Activated gamma-delta T cell treated with Interleukin-2 at 50 U/mL for 16 hours (primary cell): ENCODE measurements around the gene RTN1.
A peak's percentile ranks its signal among the peaks of the same experiment; 100 is the strongest.

Experiments
- DNase-seq: peaks from one replicate; pipeline ENCODE4 v3.0.0-alpha.2; 2020

RTN1 gene, protein sequence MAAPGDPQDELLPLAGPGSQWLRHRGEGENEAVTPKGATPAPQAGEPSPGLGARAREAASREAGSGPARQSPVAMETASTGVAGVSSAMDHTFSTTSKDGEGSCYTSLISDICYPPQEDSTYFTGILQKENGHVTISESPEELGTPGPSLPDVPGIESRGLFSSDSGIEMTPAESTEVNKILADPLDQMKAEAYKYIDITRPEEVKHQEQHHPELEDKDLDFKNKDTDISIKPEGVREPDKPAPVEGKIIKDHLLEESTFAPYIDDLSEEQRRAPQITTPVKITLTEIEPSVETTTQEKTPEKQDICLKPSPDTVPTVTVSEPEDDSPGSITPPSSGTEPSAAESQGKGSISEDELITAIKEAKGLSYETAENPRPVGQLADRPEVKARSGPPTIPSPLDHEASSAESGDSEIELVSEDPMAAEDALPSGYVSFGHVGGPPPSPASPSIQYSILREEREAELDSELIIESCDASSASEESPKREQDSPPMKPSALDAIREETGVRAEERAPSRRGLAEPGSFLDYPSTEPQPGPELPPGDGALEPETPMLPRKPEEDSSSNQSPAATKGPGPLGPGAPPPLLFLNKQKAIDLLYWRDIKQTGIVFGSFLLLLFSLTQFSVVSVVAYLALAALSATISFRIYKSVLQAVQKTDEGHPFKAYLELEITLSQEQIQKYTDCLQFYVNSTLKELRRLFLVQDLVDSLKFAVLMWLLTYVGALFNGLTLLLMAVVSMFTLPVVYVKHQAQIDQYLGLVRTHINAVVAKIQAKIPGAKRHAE

DNA sequence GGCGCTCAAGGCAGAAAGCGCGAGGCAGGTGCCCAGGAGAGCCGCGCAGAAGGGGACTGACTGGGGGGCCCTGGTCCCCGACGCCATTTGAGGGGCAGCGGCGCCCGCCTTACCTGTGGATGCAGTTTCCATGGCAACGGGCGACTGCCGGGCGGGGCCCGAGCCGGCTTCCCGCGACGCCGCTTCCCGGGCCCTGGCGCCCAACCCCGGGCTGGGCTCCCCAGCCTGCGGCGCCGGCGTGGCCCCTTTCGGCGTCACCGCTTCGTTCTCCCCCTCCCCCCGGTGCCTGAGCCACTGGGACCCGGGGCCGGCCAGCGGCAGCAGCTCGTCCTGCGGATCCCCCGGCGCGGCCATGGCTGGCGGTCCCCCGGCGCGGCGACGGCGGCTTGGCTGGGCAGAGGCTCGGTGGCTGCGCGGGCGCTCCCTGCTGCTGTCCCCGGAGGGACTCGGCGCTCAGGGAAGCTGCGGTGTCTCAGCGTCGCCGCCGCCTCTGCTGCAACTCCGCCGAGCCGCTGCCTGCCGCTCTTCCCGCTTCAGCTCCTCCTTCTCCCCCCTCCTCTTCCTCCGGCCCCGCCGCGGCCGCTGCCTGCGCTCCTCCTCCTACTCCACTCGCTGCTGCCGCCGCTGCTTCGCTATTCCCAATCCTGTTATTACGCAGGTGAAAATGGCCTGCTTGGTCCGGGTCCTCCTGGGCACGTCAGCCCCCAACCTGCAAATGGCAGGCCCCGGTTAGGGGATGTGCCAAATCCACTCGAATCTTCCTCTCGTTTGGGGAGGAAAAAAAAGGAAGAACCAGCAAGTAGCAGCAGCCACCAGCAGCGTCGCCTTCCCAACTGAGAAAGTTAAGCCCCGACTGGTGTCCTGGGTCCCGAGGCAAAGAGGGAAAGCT is at the start of gene RTN1:
TSS of gene RTN1 (minus strand) at position 500 of the 889 bp plus-strand sequence. CDS start at position 354, 146 bp downstream.
- no peak for DNase-seq

DNA sequence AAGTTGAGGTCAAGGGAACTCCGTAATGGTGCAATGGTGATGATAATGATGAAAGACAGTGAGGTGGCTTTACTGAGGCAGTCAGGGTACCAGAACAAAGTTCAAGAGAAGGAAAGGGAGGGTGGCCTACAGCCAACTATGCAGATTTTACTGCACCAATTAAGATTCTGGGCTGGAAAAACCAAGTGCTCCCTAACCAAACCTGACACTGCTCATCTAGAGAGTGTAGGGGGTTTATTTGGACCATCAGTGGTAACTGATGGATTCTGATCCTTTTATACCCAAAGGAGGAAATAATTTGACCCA is 49.8 kb upstream of the RTN1 start:
- DNase-seq, result no peak

DNA sequence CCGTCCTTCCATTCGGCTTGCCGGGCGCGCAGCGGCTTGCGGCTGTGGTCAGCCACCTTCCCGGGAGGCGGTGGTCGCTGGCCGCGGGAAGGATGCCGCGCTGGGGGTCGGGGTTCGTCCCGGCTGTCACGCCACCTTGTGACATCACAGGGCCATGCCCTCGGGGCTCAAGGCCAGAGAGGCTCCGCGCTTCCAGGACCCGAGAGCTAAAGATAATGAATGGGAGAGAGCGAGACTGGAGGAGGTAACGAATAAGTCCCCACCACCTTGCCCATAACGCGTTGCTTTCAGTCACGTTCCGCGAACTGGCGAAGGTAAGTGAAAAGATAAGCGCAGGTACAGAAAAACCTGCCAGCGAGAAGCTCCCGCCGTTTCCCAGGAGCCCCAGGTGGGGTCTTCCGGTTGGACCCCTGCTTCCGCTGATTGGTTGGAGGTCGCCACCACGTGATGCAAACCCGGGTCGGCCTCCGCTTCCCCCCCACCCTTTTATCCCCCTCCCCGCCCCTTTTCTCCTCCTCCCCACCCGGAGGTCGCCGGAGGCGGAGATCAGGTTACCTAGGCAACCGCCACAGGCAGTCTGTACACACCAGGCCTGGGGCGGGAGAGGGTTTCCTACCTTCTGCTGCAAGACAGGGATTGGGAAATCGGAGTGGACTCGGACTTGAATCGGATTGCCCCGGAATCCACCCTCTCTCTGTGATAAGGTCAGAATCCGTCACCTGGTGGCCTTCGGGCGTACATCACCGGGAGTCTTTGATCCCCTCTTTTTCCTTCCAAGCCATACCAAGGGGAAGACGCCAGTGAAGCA is 49.2 kb upstream of the RTN1 start, which contains the start of gene LRRC9:
TSS of gene LRRC9 (plus strand) at position 575 of the 808 bp plus-strand sequence.
- peak; percentile 22 for DNase-seq

DNA sequence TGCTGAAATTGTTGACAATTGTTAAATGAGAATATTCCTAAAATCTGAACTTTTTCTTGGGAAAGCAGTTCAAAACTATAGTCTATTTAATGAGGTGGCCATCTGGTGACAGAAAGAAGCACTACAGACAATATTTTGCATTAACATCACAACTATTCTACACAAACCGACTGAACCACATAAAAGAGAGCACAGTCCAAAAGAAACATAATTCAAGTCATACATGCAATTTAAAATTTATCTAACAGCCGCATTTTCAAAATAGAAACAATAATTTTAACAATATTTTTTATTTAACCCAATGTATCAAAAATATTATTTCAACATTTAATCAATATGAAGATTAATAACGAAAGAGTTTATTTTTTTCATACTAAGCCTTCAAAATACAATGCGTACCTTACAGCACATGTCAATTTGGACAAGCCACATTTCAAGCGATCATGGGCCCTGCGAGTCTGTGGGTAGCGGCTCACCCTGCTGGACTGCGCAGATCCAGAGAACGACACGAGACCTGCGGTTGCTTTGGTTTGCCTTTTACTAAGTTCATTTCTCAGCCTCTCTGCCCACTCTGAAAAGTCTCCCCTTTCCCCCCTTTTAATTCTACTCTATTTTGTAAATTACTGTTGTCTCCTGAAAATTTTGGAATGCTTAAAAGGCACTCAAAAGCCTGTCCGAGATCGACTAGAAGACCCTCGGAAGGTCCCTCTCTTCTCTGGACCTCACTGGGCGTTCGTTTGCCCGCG is 48.4 kb upstream of the RTN1 start:
- no peak for DNase-seq

DNA sequence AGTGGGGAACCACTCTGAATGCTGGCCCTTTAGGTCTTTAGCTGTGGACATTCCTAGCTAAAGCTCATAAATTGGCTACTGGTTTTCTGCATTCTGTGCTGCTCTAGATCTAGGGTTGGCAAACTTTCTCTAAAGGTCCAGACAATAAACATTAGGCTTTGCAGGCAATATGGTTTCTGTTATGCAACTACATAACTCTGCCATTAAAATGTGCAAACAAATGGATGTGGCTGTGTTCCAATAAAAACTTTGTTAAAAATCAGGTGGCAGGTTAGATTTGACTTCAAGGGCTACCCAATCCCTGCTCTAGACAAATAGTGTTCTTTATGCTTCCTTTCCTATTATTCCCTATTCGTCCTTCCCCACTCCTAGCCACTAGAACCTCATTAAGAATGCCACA is 42.6 kb upstream of the RTN1 start:
- DNase-seq, result no peak

DNA sequence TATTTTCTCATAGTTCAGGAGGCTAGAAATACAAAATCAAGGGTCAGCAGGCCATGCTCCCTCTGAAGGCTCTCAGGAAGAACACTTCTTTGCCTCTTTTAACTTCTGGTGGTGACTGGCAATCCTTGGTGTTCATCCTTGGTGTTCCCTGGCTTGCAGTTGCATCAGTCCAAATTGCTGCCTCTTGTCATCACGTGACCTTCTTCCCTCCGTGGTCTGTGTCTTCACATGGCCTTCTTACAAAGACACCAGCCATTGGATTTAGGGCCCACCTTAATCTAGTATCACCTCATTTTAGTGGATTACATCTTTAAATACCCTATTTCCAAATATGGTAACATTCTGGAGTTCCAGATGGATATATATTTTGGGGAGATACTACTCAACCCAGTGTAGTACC is 41.9 kb upstream of the RTN1 start:
- no peak for DNase-seq

DNA sequence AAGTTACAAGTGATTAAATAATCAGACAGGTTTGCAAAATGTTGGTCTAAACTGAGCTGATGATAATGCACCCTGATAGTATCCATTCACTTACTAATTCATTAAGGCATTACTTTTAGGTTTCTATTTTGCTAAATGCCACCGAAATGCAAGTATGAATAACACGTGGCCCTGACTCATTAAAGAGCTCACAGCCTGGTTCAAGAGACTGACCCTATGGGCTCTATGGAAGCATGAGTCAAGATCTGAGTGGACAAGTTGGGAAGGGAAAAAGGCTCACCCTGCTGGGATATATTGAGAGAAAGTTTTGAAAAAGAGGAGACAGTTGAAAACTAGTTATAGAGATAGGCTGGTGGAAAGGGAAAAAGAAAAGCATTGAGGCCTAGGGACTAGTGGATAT is 34.6 kb upstream of the RTN1 start:
- DNase-seq, result no peak

DNA sequence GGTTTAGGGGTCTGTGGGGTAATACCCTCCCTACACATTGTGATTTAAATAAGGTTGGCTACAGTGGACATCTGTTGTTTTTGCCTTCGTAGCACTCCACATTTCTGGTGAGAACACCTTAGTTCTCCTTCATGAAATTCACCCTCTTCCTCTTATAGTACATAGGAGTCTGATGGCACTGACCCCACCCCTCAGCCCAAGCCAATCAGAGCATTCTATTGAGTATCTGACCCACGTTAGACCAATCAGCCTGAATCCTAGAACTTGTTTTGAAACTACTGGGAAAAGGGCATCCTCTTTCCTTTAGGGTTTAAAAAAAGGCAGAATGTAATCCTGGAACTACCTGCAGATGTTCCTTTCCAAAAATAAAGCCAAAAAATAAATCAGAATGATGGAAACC is 33.6 kb upstream of the RTN1 start:
- DNase-seq, result no peak

DNA sequence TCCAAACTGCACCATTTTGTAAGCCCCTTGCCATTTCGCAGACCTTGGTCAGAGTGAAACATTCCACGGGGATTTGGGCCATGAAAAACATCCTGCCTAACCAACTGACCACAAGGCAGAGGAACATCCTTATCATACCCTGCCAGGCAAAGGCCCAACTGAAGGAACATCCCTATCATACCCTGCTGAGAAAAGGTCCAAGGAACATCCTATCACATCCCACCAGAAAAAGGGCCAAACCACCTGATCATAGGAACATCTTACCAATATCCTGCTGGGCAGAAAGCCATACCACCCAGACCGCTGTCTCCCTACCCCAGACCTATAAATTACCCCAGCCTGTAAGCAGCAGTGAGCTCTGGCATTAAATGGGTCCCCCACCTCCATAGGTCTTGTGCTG is 30.0 kb upstream of the RTN1 start:
- no peak for DNase-seq

DNA sequence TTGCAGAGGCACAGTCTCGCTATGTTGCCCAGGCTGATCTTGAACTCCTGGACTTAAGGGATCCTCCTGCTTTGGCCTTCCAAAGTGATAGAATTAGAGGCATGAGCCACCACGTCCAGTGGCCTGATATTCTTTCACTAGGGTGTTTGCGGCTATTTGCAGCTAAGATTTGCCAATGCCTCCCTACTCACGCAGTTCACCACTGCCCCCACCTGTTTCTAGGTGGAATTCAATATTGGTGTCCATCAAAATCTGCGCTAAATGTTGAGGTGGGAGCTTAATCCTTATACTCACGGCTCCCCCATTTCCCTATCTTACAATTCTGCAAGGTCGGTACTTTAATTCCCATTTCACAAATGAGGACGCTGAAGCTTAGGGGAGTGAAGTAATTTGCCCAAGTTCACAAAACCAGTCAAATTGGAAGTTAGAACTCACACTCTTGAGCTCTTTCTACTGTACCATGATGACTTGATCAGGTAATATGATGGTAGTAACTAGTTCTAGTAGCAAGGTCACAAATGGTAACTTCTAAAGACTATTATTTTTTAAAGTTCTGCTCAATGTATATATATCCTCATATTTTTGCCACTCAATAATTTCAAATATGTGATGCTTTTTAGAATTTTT is 27.3 kb upstream of the RTN1 start:
- DNase-seq, result no peak

DNA sequence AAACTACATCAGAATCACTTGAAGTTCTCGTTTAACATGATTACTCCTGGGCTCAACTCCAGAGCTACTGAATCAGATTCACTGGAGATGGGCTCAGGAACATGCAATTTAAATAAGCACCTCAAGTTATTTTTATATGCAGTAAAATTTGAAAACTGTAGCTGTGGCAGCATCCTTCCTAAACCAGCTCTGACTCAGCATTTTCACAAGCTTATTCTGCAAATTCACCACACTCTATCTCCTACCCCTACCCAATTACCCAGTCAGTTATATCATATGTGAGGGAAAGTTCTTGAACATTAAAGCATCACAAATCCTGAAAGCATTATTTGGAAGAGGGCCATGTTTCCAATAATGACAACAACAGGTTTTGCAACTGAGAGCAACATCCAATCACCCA is 25.1 kb upstream of the RTN1 start:
- DNase-seq, result no peak

DNA sequence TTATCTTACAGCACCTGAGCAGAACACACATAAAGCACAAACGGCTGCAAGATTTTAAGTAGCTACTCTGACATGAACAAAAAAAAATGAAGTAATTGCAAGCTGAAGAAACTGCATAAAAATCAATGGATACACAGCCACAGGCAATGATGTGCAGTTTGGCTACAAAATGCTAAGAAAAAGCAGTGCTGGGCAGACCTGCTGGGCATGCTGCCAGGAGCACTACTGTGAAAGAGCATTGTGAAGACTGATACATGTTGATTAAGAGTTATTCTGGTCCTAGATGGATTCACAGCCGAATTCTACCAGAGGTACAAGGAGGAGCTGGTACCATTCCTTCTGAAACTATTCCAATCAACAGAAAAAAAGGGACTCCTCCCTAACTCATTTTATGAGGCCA is 20.1 kb upstream of the RTN1 start:
- DNase-seq, result no peak

DNA sequence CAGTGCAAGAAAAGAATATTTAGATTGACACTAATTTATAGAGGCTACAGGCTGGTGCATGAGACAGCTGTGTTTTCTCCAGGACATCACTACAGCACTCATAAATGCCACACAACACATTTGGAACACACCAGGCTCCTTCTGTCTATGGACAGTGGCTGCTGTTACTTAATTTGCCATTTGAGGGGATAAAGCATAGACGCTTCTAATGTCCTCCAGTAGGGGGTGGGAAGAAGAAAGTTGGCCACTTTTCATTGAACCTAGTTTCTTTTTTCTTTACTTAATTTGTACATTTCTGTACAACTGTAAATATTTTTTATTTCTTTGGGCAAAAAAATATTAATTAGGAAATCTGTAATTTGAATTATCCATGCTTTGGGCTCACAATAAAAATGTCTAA is 12.4 kb upstream of the RTN1 start:
- no peak for DNase-seq

DNA sequence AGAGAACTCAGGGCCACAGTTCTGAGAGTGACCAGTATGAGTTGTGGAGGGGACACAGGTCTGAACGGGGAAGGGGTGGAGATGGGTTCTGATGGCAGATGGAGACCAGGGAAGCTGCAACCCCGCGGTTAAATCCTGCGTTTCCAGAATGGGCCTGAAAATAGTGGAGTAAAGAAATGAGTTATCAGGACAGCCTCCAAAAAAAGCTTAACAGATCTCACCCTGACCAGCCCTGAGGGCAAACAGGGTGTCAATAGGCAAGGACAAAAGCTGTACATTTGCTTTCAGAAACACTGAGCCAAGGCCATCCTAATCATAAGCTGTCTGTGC is 555 bp upstream of the RTN1 start:
- no peak for DNase-seq

DNA sequence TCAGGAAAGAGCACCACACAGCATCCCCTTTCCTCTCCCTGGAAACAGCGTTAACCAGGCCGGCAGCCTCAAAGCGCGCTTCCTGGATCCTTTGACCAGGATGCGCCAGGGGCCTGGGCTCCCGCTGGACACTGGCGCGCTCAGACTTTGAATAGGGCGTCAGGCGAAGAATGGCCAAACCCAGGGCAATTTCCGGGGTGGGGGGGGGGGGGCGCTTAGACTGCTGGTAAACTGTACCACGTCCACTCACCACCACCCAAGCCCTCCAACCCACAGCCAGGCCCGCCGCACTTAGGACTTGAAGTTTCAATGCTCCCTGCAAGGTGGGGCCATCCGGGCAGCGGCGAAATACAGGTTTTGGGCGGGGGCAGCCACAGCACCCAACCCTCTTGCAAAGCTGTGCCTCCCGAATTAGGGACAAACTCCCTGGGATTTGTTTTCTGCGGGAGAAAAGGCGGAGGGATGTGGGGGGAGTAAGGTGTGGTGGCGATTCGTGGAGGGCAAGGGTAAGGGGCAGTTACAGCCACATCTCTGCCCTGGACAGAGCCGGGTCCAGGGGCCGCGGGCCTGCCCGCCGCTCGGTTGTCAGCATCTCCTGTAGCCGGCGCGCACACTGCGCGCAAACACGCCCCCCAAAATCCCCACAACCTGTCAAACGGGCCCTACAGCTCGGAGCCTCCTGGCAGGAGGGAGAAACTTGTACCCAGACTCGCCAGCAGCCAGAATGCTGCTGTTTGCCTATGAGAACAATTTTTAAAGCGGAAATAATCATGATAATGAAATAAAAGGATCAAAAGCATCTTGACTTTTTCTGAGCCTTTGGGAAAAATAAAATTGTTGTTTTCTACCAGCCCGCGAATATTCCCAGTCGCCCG is 958 bp downstream of the RTN1 start:
- DNase-seq, result no peak

DNA sequence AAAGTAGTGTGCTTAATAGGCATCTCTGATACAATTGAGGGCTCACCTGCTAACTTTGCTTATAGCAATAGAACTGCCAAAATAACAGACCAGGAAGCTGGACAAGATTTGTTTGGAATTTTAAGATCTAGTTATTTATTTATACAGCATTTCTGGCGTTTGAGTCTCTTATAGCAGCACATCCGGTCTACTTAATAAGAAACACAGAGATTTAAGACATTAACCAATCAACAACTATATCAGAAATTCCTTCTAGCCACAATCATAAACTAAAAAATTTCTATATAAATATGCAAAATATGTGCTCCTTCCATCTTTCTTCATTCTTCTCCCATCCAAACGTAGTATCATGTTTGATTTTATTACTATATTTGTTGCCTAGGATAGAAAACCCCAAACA is 2.6 kb downstream of the RTN1 start:
- DNase-seq, result no peak

DNA sequence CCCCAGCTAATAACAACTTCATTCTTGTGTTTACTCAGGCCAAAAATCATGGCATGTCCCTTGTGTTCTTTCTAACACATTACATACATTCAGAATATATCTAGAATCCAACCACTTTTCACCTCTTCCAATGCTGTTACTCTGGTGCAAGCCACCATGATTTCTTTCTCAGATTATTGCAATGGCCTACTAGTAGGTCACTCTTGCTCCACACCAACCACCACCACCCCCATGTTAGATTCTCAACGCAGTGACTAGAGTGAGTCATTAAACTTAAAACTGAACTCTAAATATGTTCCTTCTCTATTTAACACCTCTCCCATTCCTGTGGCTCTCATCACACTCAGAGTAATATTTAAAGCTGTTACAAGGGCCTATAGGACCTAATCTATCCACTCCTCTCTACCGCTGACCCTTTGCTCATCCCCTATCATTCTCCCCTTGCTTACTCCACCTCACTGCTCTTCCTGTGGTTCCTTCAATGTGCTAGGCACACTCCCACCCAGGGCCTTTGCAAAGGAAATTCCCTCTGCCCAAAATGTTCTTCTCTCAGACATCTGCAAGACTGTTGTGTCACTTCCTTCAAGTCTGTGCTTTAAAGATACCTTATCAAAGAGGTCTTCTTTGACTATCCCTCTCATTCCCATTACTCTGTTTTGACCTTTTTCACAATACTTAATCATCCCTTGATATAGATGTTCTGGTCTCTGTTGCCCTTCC is 6.6 kb downstream of the RTN1 start:
- DNase-seq, result no peak

DNA sequence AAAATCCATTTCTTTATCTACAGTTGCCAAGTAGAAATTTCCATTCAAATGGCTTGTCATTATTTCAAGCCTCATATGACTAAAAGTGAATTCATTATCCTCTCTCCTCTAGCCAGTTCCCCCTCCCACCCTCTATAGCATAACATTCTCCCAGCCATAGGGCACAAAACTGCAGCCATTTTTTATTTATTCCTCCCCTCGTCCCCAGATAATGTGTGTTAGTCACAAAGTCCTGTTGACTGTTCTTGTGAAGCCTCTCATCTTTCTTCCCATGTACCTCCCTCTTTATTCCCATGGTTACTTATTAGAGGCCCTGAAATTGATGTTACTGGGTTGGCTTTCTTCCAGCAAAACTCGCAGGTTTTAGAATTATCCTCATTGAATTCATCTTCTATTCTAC is 13.2 kb downstream of the RTN1 start:
- DNase-seq, result no peak

DNA sequence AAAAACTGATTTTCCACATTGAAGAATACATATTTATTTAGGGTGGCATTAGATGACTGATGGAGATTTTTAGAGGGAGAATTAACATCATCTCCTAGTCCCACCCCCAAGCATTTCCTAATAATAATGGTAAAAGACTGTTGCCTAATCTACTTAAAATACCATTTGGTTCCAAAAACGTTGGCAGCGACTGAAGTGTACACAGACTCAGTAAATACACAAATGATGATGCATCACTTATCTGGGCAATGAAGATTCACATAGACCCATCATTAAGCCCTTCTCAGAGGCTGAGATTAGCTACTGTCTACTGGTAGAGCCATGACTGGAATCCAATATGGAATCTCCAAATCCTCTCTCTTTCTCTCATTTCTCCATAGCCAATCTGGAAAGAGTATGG is 18.2 kb downstream of the RTN1 start:
- no peak for DNase-seq

DNA sequence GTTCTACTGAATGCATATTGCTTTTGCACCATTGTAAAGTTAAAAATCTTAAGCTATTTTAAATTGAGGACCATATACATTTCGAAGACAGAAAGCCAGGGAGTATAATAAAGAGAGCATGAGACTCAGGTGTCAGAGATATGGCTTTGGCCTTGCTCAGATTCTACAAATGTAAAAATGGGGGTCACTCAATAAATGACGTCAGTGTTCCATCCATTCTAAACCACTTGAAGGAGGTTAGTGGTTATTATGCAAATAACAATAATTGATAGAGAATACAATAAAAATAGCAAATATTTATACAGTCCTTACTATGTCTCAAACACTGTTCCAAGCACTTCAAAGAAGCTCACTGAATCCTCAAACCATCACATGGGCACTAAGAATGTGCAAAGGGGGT is 20.1 kb downstream of the RTN1 start:
- DNase-seq, result no peak
